Limb (tissue), 2 donors: ENCODE results near the gene SASH1.
"Not testable (repeated sequence)": the region's sequence is repeated elsewhere in the genome, so short reads cannot be mapped to it uniquely, and the experiment has no call there.

Experiments
- DNase-seq, 2 donors: peaks; one replicate each; pipeline ENCODE4 v3.0.0-alpha.2; 2016; ENCODE audit errors: extremely low spot score in 2 of 2

SASH1 gene

GRCh38 chr6:148328876-148329555 is 13.6 kb upstream of the SASH1 start:
- DNase-seq, result no peak

- DNase-seq, result no peak
Observed at GRCh38 chr6:148329596-148330381, 12.8 kb upstream of the SASH1 start.

- no peak for DNase-seq
Observed at GRCh38 chr6:148332088-148332487, 10.6 kb upstream of the SASH1 start.

GRCh38 chr6:148336901-148337300 is 5.7 kb upstream of the SASH1 start:
- no peak for DNase-seq

- DNase-seq, result no peak
Observed at GRCh38 chr6:148339766-148340165, 2.9 kb upstream of the SASH1 start.

- no peak for DNase-seq
Observed at GRCh38 chr6:148340586-148341297, 1.9 kb upstream of the SASH1 start.

GRCh38 chr6:148342100-148342349 is 613 bp upstream of the SASH1 start:
- DNase-seq, result no peak

- no peak for DNase-seq
Observed at GRCh38 chr6:148343047-148343782, 577 bp downstream of the SASH1 start.

- no peak for DNase-seq
Observed at GRCh38 chr6:148345176-148345575, 2.5 kb downstream of the SASH1 start.

GRCh38 chr6:148345578-148345977 is 2.9 kb downstream of the SASH1 start:
- DNase-seq, result no peak

- no peak for DNase-seq
Observed at GRCh38 chr6:148346681-148347440, 4.2 kb downstream of the SASH1 start.

GRCh38 chr6:148347441-148348054 is 4.9 kb downstream of the SASH1 start:
- no peak for DNase-seq

GRCh38 chr6:148348335-148348734 is 5.7 kb downstream of the SASH1 start:
- DNase-seq, result no peak

GRCh38 chr6:148348778-148349177 is 6.1 kb downstream of the SASH1 start:
- DNase-seq, result no peak

- no peak for DNase-seq
Observed at GRCh38 chr6:148349466-148349865, 6.8 kb downstream of the SASH1 start.

GRCh38 chr6:148351309-148351708 is 8.7 kb downstream of the SASH1 start:
- no peak for DNase-seq

GRCh38 chr6:148352421-148352820 is 9.8 kb downstream of the SASH1 start:
- not testable (repeated sequence) for DNase-seq

GRCh38 chr6:148358196-148358785 is 15.7 kb downstream of the SASH1 start:
- no peak for DNase-seq

- no peak for DNase-seq
Observed at GRCh38 chr6:148359228-148359627, 16.6 kb downstream of the SASH1 start.

- DNase-seq, result no peak
Observed at GRCh38 chr6:148364056-148364824, 21.6 kb downstream of the SASH1 start.
